NOMO-1 treated with DMSO at 0.1 percent for 48 hours (cell line): ENCODE measurements around the gene ARHGEF7.

ENCODE experiments used
- DNase-seq: peaks from one replicate; lab custom pipeline; 2025; ENCODE audit not compliant: unreplicated experiment; lab: John Stamatoyannopoulos, UW

ARHGEF7 gene

DNA sequence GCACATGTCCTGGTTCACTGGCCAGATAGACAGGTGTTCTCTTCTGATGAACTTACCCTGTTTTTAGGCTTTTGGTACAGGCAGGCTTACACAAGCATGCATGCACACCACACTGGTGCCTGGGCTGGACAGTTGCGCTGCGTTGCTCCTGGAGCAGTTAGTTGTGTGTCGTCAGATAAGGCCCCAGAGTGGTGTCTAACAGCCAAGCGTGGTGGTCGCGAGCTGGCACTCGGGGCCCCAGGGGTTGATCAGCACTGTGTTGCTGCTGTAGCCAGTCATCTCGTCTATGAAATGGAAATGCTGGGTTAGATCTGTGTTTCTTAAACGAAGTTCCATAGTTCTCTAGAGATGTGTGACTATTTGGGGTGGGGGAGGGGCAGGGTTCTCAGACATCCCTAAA is 180.8 kb downstream of the ARHGEF7 start:
- no peak for DNase-seq

GRCh38 chr13:111296417-111296816 is 181.3 kb downstream of the ARHGEF7 start:
- no peak for DNase-seq

- DNase-seq: no peak
These were observed 183.3 kb downstream of the ARHGEF7 start for GRCh38 chr13:111298214-111298975.

GRCh38 chr13:111302045-111302726 is 187.1 kb downstream of the ARHGEF7 start:
- DNase-seq: no peak

DNA sequence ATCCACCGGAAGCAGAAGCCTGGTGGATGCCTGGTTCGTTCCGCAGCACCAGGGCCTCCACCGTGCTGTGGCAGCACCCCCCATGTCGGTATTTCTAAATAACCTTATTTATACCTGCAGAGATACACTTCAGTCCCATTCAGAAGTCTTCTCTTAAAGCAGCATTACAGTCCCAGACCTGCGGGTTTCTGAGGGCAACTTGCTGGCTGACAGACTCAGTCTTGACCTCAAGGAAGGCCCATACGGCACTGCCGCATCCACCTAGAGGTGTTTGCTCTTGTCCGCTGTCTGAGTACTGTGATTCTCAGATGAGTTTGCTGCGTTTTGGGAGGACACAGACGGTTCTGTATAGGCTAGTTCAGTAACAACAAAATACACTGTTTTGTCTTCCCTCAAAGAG is 188.4 kb downstream of the ARHGEF7 start:
- no peak for DNase-seq

- no peak for DNase-seq
These were observed 189.0 kb downstream of the ARHGEF7 start for GRCh38 chr13:111304041-111304544.

DNA sequence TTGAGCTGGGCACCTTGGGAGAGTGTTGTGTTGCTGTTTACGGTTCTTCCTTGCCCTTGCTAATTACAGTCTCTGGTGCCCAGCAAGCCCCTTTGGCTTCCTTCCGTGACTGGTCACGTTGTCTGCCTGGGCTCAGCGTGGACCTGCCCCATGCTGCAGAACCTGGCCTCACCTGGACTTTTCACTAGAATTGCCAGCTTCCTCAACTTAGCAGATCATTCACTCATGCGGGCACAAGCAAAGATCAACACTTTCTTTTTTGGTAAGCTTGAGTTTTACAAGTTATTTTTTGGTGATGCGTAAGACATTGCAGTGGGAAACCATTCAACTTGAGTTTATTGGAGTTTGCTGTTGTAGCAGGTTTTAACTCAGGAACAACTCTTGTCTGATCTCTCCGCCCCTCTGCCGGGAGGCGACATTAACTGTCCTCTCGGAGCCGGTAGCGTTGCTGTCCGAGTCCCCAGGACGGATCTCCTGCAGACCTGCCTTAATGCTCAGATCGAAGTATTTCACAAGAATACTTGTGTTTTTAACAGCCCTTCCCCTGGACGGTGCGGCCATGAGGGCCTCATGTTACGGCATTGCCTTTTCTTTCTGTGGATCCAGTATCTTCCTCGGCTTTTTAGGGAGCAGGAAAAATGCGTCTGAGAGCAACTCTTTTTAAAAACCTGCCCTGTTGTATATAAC is 189.6 kb downstream of the ARHGEF7 start:
- no peak for DNase-seq

DNA sequence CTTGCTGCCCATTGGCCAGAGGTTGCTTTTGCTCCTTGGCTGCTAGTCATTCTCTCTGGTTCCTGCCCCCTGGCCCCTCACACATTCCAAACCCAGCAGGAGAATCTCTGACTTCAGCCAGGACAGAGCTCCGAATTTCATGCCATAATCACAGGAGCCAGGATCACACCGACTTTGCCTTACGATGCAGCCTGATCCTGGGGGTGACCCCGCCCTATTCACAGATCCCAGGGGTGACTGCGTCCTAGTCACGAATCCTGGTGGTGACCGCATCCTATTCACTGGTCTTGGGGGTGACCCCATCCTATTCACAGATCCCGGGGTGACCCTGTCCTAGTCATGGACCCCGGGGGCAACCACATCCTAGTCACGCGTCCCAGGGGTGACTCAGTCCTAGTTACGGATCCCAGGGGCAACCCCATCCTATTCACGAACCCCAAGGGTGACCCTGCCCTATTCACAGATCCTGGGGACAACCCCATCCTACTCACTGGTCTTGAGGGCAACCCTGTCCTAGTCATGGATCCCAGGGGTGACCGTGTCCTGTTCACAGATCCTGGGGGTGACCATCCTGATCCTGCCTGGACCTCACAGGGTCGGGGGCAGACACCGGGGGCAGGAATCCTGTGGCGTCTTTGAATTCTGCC is 198.0 kb downstream of the ARHGEF7 start:
- no peak for DNase-seq

DNA sequence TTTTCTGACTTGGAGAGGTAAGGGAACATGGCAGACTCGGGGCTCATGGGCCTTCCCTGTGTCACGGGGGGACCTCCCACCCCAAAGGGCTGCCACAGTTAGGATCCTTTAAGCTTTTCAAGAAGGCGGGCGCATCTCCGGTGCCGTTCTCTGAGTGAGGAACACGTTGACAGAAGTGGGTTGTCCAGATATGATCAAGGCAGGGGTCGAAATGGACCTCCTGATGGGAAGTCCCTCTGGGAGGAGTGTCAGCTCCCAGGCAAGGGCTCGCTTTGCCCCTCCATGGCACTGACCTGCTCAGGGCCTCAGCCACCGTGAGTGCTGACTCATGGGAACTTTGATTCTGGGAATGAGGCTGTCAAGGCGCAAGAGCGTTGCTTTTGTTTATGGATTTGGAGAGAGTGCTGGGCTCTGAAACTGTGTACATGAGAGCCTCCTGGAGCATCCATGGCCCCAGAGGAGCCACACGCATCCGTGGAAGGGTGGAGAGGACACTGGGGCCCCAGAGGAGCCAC is 198.9 kb downstream of the ARHGEF7 start:
- DNase-seq: no peak

DNA sequence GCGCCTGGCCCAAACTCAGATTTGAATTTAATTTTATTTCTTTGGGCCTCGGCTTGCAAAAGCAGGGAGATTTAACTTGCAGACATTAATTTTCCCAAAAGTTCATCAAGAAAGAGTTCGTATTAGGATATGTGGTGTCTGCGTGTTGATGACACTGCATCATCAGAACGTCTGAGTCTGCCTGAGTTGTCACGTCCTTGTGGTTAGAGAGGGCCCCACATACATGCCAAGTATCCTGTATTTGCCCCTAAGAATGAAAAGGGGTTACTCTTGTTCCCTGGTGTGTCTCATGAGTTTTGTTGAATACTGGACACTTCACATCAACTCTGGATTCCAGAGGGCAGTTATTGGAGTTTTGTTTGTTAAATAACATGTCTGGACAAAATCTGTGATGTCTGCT is 199.7 kb downstream of the ARHGEF7 start:
- no peak for DNase-seq

DNA sequence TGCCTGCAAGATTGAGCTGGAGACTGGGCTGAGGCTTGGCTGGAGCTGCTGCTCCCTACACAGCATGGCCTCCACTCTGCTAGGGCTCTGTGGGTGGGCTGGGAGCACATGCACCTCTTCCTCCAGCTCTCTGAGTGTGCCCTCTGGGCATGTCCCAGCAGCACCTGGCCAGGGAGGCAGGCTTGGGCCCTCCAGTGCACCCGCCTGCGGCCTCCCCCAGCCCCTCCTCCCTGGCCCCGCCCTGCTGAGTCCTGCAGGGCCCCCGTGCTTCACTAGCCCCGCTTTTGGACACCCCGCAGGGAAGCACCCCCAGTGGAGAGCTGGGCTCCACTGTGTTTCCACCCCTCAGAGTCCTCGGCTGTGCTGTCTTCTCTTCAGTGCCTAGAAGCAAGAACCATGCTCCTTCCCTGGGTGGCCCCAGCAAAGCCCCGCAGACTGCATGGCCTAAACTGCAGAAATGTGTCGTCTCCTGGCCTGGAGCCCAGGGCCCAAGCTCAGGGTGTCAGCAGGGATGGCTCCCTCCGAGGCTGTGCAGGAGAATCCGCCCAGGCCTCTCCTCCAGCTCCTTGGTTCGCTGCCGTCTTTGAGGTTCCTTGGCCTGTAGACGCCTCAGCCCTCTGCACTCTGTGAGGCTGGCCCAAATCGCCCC is 200.4 kb downstream of the ARHGEF7 start:
- DNase-seq: no peak

GRCh38 chr13:111316161-111316730 is 201.1 kb downstream of the ARHGEF7 start:
- no peak for DNase-seq

DNA sequence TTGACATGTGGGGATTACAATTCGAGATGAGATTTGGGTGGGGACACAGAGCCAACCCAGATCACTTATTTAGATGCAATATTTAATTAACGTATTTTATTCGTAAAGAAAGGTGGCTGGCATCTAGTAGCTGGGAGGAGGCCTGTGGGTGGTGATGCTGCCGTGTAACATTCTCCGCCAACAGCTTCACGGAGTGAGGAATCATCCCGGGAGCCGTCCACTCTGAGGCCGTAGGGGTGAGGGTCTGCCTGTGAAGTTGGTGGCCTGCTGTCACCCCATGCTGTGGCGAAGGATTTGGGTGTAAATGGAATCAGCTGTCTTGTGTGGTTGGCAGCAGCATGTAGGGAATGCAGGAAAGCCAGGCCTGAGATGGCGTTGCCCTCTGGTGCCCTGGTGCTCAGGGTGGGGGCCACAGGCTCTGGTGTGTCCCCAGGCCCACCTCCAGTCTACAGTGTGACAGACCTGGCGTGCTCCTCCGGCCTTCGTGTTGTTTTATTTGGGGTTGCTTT is 202.0 kb downstream of the ARHGEF7 start:
- DNase-seq: no peak

- no peak for DNase-seq
These were observed 202.6 kb downstream of the ARHGEF7 start for GRCh38 chr13:111317571-111318345.

DNA sequence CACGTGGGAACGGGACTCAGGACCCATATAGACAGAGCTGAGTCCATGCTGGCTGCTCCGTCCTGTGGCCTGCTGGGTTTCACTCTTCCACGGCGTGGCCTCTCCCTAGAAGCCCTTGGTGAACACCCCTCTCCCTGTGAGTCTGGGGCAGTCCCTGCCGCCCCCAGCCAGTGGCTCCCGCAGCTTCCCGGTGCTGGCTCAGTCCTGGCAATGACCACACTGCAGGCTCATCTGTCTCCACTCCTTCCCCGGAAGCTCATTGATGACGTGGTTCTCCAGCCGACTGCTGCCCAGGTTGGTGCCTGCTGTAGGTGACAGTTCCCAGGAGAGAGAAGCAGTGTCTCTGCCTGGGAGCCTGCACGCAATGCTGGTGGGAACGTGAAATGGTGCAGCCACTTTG is 203.3 kb downstream of the ARHGEF7 start:
- DNase-seq: no peak

GRCh38 chr13:111319521-111319920 is 204.4 kb downstream of the ARHGEF7 start:
- DNase-seq: no peak

GRCh38 chr13:111319998-111320911 is 205.1 kb downstream of the ARHGEF7 start, which contains the start of gene TEX29:
TEX29 (plus strand) TSS chr13:111320642; CDS start chr13:111320891, 249 bp downstream.
- no peak for DNase-seq
